ENCODE data around the gene KLK12. TPM values are rescaled to one million over a fixed set of nuclear protein-coding genes. Genes with fewer than 3 reads are reported as not detected.

KLK12 gene
- total RNA-seq, 1 donor from 2014 or later: 1.0 TPM

GRCh38 chr19:51024924-51025323 is 9.9 kb downstream of the KLK12 start:
- Mint-ChIP-seq H3K27me3 (peaks cover 42% of the 10 kb centered on the region), H3K27ac (no peak overlapping the region), H3K4me1 (ENCODE audit: low read depth) (peaks cover 11% of the 10 kb centered on the region), H3K9me3 (ENCODE audit: low read depth) (no peaks in the 10 kb centered on the region), H3K4me3 (ENCODE audit: low read depth) (no peak overlapping the region), H3K36me3 (ENCODE audit: insufficient read depth) (no peaks in the 10 kb centered on the region)
- no peak for DNase-seq (ENCODE audit: low spot score, unreplicated experiment)
- no peak for TF ChIP-seq CTCF (IDR thresholded peaks at IDR 0.05; ENCODE audit: unreplicated experiment)

- Mint-ChIP-seq H3K27me3 (peaks cover 45% of the 10 kb centered on the region), H3K4me1 (ENCODE audit: low read depth) (peaks cover 11% of the 10 kb centered on the region), H3K9me3 (ENCODE audit: low read depth) (no peaks in the 10 kb centered on the region), H3K27ac (no peak overlapping the region), H3K36me3 (ENCODE audit: insufficient read depth) (no peaks in the 10 kb centered on the region), H3K4me3 (ENCODE audit: low read depth) (no peak overlapping the region)
- no peak for DNase-seq (ENCODE audit: low spot score, unreplicated experiment)
- TF ChIP-seq CTCF (IDR thresholded peaks at IDR 0.05; ENCODE audit: unreplicated experiment): no peak
Observed at GRCh38 chr19:51023946-51024345, 10.9 kb downstream of the KLK12 start.

GRCh38 chr19:51022526-51022925 is 12.3 kb downstream of the KLK12 start:
- no peak for TF ChIP-seq CTCF (IDR thresholded peaks at IDR 0.05; ENCODE audit: unreplicated experiment)
- Mint-ChIP-seq H3K4me3 (ENCODE audit: low read depth) (no peak overlapping the region), H3K9me3 (ENCODE audit: low read depth) (no peaks in the 10 kb centered on the region), H3K27ac (no peak overlapping the region), H3K36me3 (ENCODE audit: insufficient read depth) (no peaks in the 10 kb centered on the region), H3K4me1 (ENCODE audit: low read depth) (peaks cover 12% of the 10 kb centered on the region), H3K27me3 (peaks cover 57% of the 10 kb centered on the region)
- DNase-seq (ENCODE audit: low spot score, unreplicated experiment): no peak

GRCh38 chr19:51020988-51021651 is 13.7 kb downstream of the KLK12 start:
- Mint-ChIP-seq H3K27ac (no peak overlapping the region), H3K27me3 (peaks cover 61% of the 10 kb centered on the region), H3K9me3 (ENCODE audit: low read depth) (no peaks in the 10 kb centered on the region), H3K4me1 (ENCODE audit: low read depth) (peaks cover 11% of the 10 kb centered on the region), H3K4me3 (ENCODE audit: low read depth) (no peak overlapping the region), H3K36me3 (ENCODE audit: insufficient read depth) (no peaks in the 10 kb centered on the region)
- TF ChIP-seq CTCF (IDR thresholded peaks at IDR 0.05; ENCODE audit: unreplicated experiment): peak; percentile 73
- no peak for DNase-seq (ENCODE audit: low spot score, unreplicated experiment)

GRCh38 chr19:51019544-51019925 is 15.3 kb downstream of the KLK12 start, which contains the start of gene KLK10:
TSS of gene KLK10 (minus strand) at chr19:51019709. CDS start at chr19:51019130, 579 bp downstream.
- peaks cover 65% of the 10 kb centered on the region for H3K27me3 Mint-ChIP-seq
- H3K9me3 Mint-ChIP-seq (ENCODE audit: low read depth): no peaks in the 10 kb centered on the region
- peak within 1 kb of the TSS; percentile 61 for H3K4me3 Mint-ChIP-seq (ENCODE audit: low read depth)
- peak within 1 kb of the TSS; percentile 31 for H3K27ac Mint-ChIP-seq
- DNase-seq (ENCODE audit: low spot score, unreplicated experiment): no peak
- no peaks in the 10 kb centered on the region for H3K36me3 Mint-ChIP-seq (ENCODE audit: insufficient read depth)
- TF ChIP-seq CTCF (IDR thresholded peaks at IDR 0.05; ENCODE audit: unreplicated experiment): no peak
- peaks cover 6% of the 10 kb centered on the region for H3K4me1 Mint-ChIP-seq (ENCODE audit: low read depth)
